ENCODE data around the gene ZNF385B.

The ZNF385B gene

GRCh38 chr2:179455824-179456223 is 405.6 kb downstream of the ZNF385B start:
- peaks cover 2% of the 10 kb centered on the region for H3K9me3 Mint-ChIP-seq
- no peaks in the 10 kb centered on the region for H3K4me1 Mint-ChIP-seq
- H3K36me3 Mint-ChIP-seq, result no peaks in the 10 kb centered on the region
- no peak overlapping the region for H3K4me3 Mint-ChIP-seq
- no peak for DNase-seq (ENCODE audit: low spot score in 2 of 2)
- ATAC-seq, result no peak
- H3K27ac Mint-ChIP-seq, result no peak overlapping the region

GRCh38 chr2:179455172-179455524 is 406.3 kb downstream of the ZNF385B start:
- Mint-ChIP-seq H3K4me1 (no peaks in the 10 kb centered on the region), H3K36me3 (no peaks in the 10 kb centered on the region), H3K27ac (no peak overlapping the region), H3K9me3 (peaks cover 2% of the 10 kb centered on the region), H3K4me3 (no peak overlapping the region)
- no peak for DNase-seq (ENCODE audit: low spot score in 2 of 2)
- ATAC-seq, result no peak

GRCh38 chr2:179454443-179455171 is 406.8 kb downstream of the ZNF385B start:
- DNase-seq (ENCODE audit: low spot score in 2 of 2), result no peak
- no peaks in the 10 kb centered on the region for H3K36me3 Mint-ChIP-seq
- no peak overlapping the region for H3K27ac Mint-ChIP-seq
- no peaks in the 10 kb centered on the region for H3K4me1 Mint-ChIP-seq
- no peak overlapping the region for H3K4me3 Mint-ChIP-seq
- ATAC-seq, result no peak
- peaks cover 2% of the 10 kb centered on the region for H3K9me3 Mint-ChIP-seq

- Mint-ChIP-seq H3K36me3 (no peaks in the 10 kb centered on the region), H3K4me3 (no peak overlapping the region), H3K9me3 (peaks cover 3% of the 10 kb centered on the region), H3K4me1 (no peaks in the 10 kb centered on the region), H3K27ac (no peak overlapping the region)
- DNase-seq (ENCODE audit: low spot score in 2 of 2) (no peak), ATAC-seq (no peak)
Observed at GRCh38 chr2:179449010-179449409, 412.4 kb downstream of the ZNF385B start.

GRCh38 chr2:179447839-179448447 is 413.5 kb downstream of the ZNF385B start:
- Mint-ChIP-seq H3K4me3 (no peak overlapping the region), H3K4me1 (no peaks in the 10 kb centered on the region), H3K9me3 (peaks cover 3% of the 10 kb centered on the region), H3K36me3 (no peaks in the 10 kb centered on the region), H3K27ac (no peak overlapping the region)
- ATAC-seq (no peak), DNase-seq (ENCODE audit: low spot score in 2 of 2) (no peak)

- no peak overlapping the region for H3K27ac Mint-ChIP-seq
- ATAC-seq, result no peak
Observed at GRCh38 chr2:179447421-179447820, 414.0 kb downstream of the ZNF385B start.

GRCh38 chr2:179446476-179447141 is 414.8 kb downstream of the ZNF385B start:
- Mint-ChIP-seq H3K4me1 (no peaks in the 10 kb centered on the region), H3K9me3 (peaks cover 3% of the 10 kb centered on the region), H3K27ac (no peak overlapping the region), H3K36me3 (no peaks in the 10 kb centered on the region), H3K4me3 (no peak overlapping the region)
- ATAC-seq (no peak), DNase-seq (ENCODE audit: low spot score in 2 of 2) (no peak)

More at GRCh38 chr2:179447421-179447820, 414.0 kb downstream of the ZNF385B start:
- Mint-ChIP-seq H3K4me3 (no peak overlapping the region), H3K36me3 (no peaks in the 10 kb centered on the region), H3K4me1 (no peaks in the 10 kb centered on the region), H3K9me3 (peaks cover 3% of the 10 kb centered on the region)
- DNase-seq (ENCODE audit: low spot score in 2 of 2), result no peak

GRCh38 chr2:179444056-179444455 is 417.4 kb downstream of the ZNF385B start:
- Mint-ChIP-seq H3K9me3 (peaks cover 2% of the 10 kb centered on the region), H3K4me1 (no peaks in the 10 kb centered on the region), H3K27ac (no peak overlapping the region), H3K36me3 (no peaks in the 10 kb centered on the region), H3K4me3 (no peak overlapping the region)
- ATAC-seq (no peak), DNase-seq (ENCODE audit: low spot score in 2 of 2) (no peak)

GRCh38 chr2:179443180-179443579 is 418.2 kb downstream of the ZNF385B start:
- Mint-ChIP-seq H3K4me1 (no peaks in the 10 kb centered on the region), H3K4me3 (no peak overlapping the region), H3K9me3 (no peaks in the 10 kb centered on the region), H3K27ac (no peak overlapping the region), H3K36me3 (no peaks in the 10 kb centered on the region)
- ATAC-seq (no peak), DNase-seq (ENCODE audit: low spot score in 2 of 2) (no peak)

GRCh38 chr2:179442206-179442605 is 419.2 kb downstream of the ZNF385B start:
- Mint-ChIP-seq H3K4me1 (no peaks in the 10 kb centered on the region), H3K4me3 (no peak overlapping the region), H3K27ac (no peak overlapping the region), H3K36me3 (no peaks in the 10 kb centered on the region), H3K9me3 (no peaks in the 10 kb centered on the region)
- no peak for ATAC-seq
- DNase-seq (ENCODE audit: low spot score in 2 of 2), result no peak

GRCh38 chr2:179441551-179441950 is 419.9 kb downstream of the ZNF385B start:
- H3K4me3 Mint-ChIP-seq, result no peak overlapping the region
- no peaks in the 10 kb centered on the region for H3K4me1 Mint-ChIP-seq
- DNase-seq (ENCODE audit: low spot score in 2 of 2) (no peak), ATAC-seq (no peak)
- H3K27ac Mint-ChIP-seq, result no peak overlapping the region
- no peaks in the 10 kb centered on the region for H3K36me3 Mint-ChIP-seq
- H3K9me3 Mint-ChIP-seq, result no peaks in the 10 kb centered on the region

GRCh38 chr2:179440642-179441251 is 420.7 kb downstream of the ZNF385B start:
- Mint-ChIP-seq H3K4me3 (no peak overlapping the region), H3K27ac (no peak overlapping the region), H3K4me1 (no peaks in the 10 kb centered on the region), H3K36me3 (no peaks in the 10 kb centered on the region), H3K9me3 (no peaks in the 10 kb centered on the region)
- ATAC-seq (no peak), DNase-seq (ENCODE audit: low spot score in 2 of 2) (no peak)

- Mint-ChIP-seq H3K9me3 (no peaks in the 10 kb centered on the region), H3K36me3 (no peaks in the 10 kb centered on the region), H3K4me1 (no peaks in the 10 kb centered on the region), H3K4me3 (no peak overlapping the region), H3K27ac (no peak overlapping the region)
- no peak for DNase-seq (ENCODE audit: low spot score in 2 of 2)
- no peak for ATAC-seq
Observed at GRCh38 chr2:179438654-179439053, 422.8 kb downstream of the ZNF385B start.

- ATAC-seq (no peak), DNase-seq (ENCODE audit: low spot score in 2 of 2) (no peak)
- Mint-ChIP-seq H3K9me3 (no peaks in the 10 kb centered on the region), H3K4me3 (no peak overlapping the region), H3K36me3 (no peaks in the 10 kb centered on the region), H3K27ac (no peak overlapping the region), H3K4me1 (no peaks in the 10 kb centered on the region)
Observed at GRCh38 chr2:179437430-179437829, 424.0 kb downstream of the ZNF385B start.

GRCh38 chr2:179435566-179435965 is 425.8 kb downstream of the ZNF385B start:
- Mint-ChIP-seq H3K4me3 (no peak overlapping the region), H3K36me3 (no peaks in the 10 kb centered on the region), H3K4me1 (no peaks in the 10 kb centered on the region), H3K27ac (no peak overlapping the region), H3K9me3 (no peaks in the 10 kb centered on the region)
- ATAC-seq (no peak), DNase-seq (ENCODE audit: low spot score in 2 of 2) (no peak)

GRCh38 chr2:179435000-179435399 is 426.4 kb downstream of the ZNF385B start:
- ATAC-seq (no peak), DNase-seq (ENCODE audit: low spot score in 2 of 2) (no peak)
- no peaks in the 10 kb centered on the region for H3K36me3 Mint-ChIP-seq
- H3K4me3 Mint-ChIP-seq, result no peak overlapping the region
- no peaks in the 10 kb centered on the region for H3K9me3 Mint-ChIP-seq
- H3K4me1 Mint-ChIP-seq, result no peaks in the 10 kb centered on the region
- no peak overlapping the region for H3K27ac Mint-ChIP-seq
